ENCODE results near the gene MTHFD2L. TPM values are rescaled to one million over a fixed set of nuclear protein-coding genes. Genes with fewer than 3 reads are reported as not detected.
"Not testable (repeated sequence)": the region's sequence is repeated elsewhere in the genome, so short reads cannot be mapped to it uniquely, and the experiment has no call there.

Gene MTHFD2L
- total RNA-seq, 4 donors from 2014 or later: 11.8 to 17.1 (median 14.9) TPM

- Histone ChIP-seq H3K4me3 (no peak overlapping the region), H3K9me3 (peaks cover 0 to 4% (median 2%) of the 10 kb centered on the region in 4 donors), H3K27me3 (no peaks in the 10 kb centered on the region), H3K27ac (no peak overlapping the region), H3K4me1 (no peaks in the 10 kb centered on the region), H3K36me3 (no peaks in the 10 kb centered on the region)
- DNase-seq: no peak
- no peak for TF ChIP-seq CTCF (IDR thresholded peaks at IDR 0.05)
- TF ChIP-seq POLR2A (IDR thresholded peaks at IDR 0.05): no peak
Measured at GRCh38 chr4:74338792-74339333, 180.9 kb downstream of the MTHFD2L start.

- DNase-seq: no peak
- H3K9me3 ChIP-seq: peaks cover 0 to 10% (median 5%) of the 10 kb centered on the region in 4 donors
- H3K27me3 ChIP-seq: no peaks in the 10 kb centered on the region
- no peak overlapping the region for H3K4me3 ChIP-seq
- no peak for TF ChIP-seq POLR2A (IDR thresholded peaks at IDR 0.05)
- no peak for TF ChIP-seq CTCF (IDR thresholded peaks at IDR 0.05)
- no peak overlapping the region for H3K27ac ChIP-seq
- H3K36me3 ChIP-seq: no peaks in the 10 kb centered on the region
- no peaks in the 10 kb centered on the region for H3K4me1 ChIP-seq
Measured at GRCh38 chr4:74339501-74339900, 181.6 kb downstream of the MTHFD2L start.

GRCh38 chr4:74340421-74340820, 182.5 kb downstream of the MTHFD2L start:
- not testable (repeated sequence) for H3K36me3 ChIP-seq, H3K4me1 ChIP-seq, H3K27me3 ChIP-seq, DNase-seq, H3K4me3 ChIP-seq, H3K27ac ChIP-seq
- H3K9me3 ChIP-seq: peaks cover 0 to 12% (median 5%) of the 10 kb centered on the region in 4 donors

GRCh38 chr4:74344031-74344430, 186.1 kb downstream of the MTHFD2L start:
- Histone ChIP-seq H3K36me3 (no peaks in the 10 kb centered on the region), H3K27me3 (no peaks in the 10 kb centered on the region), H3K27ac (no peak overlapping the region), H3K4me1 (no peaks in the 10 kb centered on the region), H3K9me3 (peaks cover 0 to 12% (median 5%) of the 10 kb centered on the region in 4 donors), H3K4me3 (no peak overlapping the region)
- TF ChIP-seq POLR2A (IDR thresholded peaks at IDR 0.05) (no peak), CTCF (IDR thresholded peaks at IDR 0.05) (no peak)
- no peak for DNase-seq

Other genes with a start within 250 kb of the MTHFD2L start
- gene PF4, start 176.1 kb upstream of the MTHFD2L start, total RNA-seq: not detected
- gene PPBP, start 169.9 kb upstream of the MTHFD2L start, total RNA-seq: not detected
- gene CXCL5, start 159.4 kb upstream of the MTHFD2L start, total RNA-seq: not detected
- gene CXCL3, start 119.4 kb upstream of the MTHFD2L start, total RNA-seq: 1 to 10 TPM; 1.5 to 3.3 (median 2.2) TPM
- 10 to 100 TPM in 2 of 4 donors, 1 to 10 TPM in 2; 8.0 to 27.2 (median 9.9) TPM for gene CXCL2, start 58.9 kb upstream of the MTHFD2L start, total RNA-seq
- not detected for gene EPGN, start 150.4 kb downstream of the MTHFD2L start, total RNA-seq
- gene EREG, start 207.0 kb downstream of the MTHFD2L start, total RNA-seq: 1 to 10 TPM in 3 of 4 donors, not detected in 1; 1.1 to 2.8 (median 1.7) TPM